ENCODE data around the gene OR51B4. TPM values are rescaled to one million over a fixed set of nuclear protein-coding genes. Genes with fewer than 3 reads are reported as not detected.

The OR51B4 gene
- total RNA-seq, 1 donor from 2014 or later = not detected

DNA sequence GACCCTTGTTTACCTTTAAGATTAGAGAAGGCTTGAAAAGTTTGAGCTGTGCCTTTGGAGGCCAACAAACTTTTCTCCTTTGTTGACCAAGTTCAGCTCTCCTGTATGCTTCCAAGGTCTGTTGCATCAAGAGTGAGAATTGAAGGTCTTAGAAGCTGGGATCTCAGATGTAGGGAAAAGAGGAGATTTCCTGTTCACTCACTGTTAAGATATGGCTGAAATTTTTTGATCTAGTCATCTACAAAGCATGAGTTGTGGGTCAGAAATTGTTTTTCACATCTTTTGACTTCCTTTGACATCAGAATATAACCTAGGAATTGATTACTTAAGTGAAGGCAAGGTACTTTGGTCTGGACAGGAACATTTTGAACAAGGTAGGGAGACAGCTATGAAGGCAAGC lies 12.1 kb downstream of the OR51B4 start:
- no peak for TF ChIP-seq EZH2phosphoT487 (IDR thresholded peaks at IDR 0.05)
- no peaks in the 10 kb centered on the region for H3F3A ChIP-seq (ENCODE audit: low read depth)
- no peaks in the 10 kb centered on the region for H3K79me2 ChIP-seq (ENCODE audit: low read depth)
- H3K9me3 Mint-ChIP-seq = no peaks in the 10 kb centered on the region
- no peak overlapping the region for H2AFZ ChIP-seq (replicated peaks)
- peaks cover 2% of the 10 kb centered on the region for H3K27me3 Mint-ChIP-seq (ENCODE audit: insufficient read depth, low read depth)
- no peak overlapping the region for H3K4me2 ChIP-seq
- H3K4me3 ChIP-seq = no peak overlapping the region
- no peak overlapping the region for H3K27ac Mint-ChIP-seq
- no peaks in the 10 kb centered on the region for H3K9me3 ChIP-seq (ENCODE audit: low read depth)
- no peak overlapping the region for H3K9ac ChIP-seq
- no peak overlapping the region for H3K4me3 Mint-ChIP-seq
- no peaks in the 10 kb centered on the region for H3K4me1 Mint-ChIP-seq
- H3K36me3 ChIP-seq = no peaks in the 10 kb centered on the region
- H3K4me1 ChIP-seq = no peaks in the 10 kb centered on the region
- no peaks in the 10 kb centered on the region for H4K20me1 ChIP-seq (ENCODE audit: low read depth)
- H3K36me3 Mint-ChIP-seq = no peaks in the 10 kb centered on the region
- H3K27me3 ChIP-seq = no peaks in the 10 kb centered on the region
- no peak for DNase-seq (ENCODE audit: low spot score)
- no peak overlapping the region for H3K27ac ChIP-seq

GRCh38 chr11:5288906-5289550 lies 12.7 kb downstream of the OR51B4 start:
- Histone ChIP-seq H3K36me3 (no peaks in the 10 kb centered on the region), H3K9ac (no peak overlapping the region), H3F3A (ENCODE audit: low read depth) (no peaks in the 10 kb centered on the region), H4K20me1 (ENCODE audit: low read depth) (no peaks in the 10 kb centered on the region), H2AFZ (replicated peaks) (no peak overlapping the region), H3K27me3 (no peaks in the 10 kb centered on the region), H3K79me2 (ENCODE audit: low read depth) (no peaks in the 10 kb centered on the region), H3K27ac (no peak overlapping the region), H3K9me3 (ENCODE audit: low read depth) (no peaks in the 10 kb centered on the region), H3K4me2 (no peak overlapping the region), H3K4me3 (no peak overlapping the region), H3K4me1 (no peaks in the 10 kb centered on the region)
- H3K4me3 Mint-ChIP-seq = no peak overlapping the region
- TF ChIP-seq EZH2phosphoT487 (IDR thresholded peaks at IDR 0.05) (no peak), CTCF (IDR thresholded peaks at IDR 0.05) (no peak), EZH2 (IDR thresholded peaks at IDR 0.05) (no peak)
- H3K4me1 Mint-ChIP-seq = no peaks in the 10 kb centered on the region
- no peak overlapping the region for H3K27ac Mint-ChIP-seq
- peaks cover 2% of the 10 kb centered on the region for H3K27me3 Mint-ChIP-seq (ENCODE audit: insufficient read depth, low read depth)
- H3K36me3 Mint-ChIP-seq = no peaks in the 10 kb centered on the region
- DNase-seq (ENCODE audit: low spot score) = no peak
- H3K9me3 Mint-ChIP-seq = no peaks in the 10 kb centered on the region

GRCh38 chr11:5288108-5288905 lies 13.4 kb downstream of the OR51B4 start:
- H2AFZ ChIP-seq (replicated peaks) = no peak overlapping the region
- H3K9ac ChIP-seq = no peak overlapping the region
- Mint-ChIP-seq H3K36me3 (no peaks in the 10 kb centered on the region), H3K9me3 (no peaks in the 10 kb centered on the region), H3K4me3 (no peak overlapping the region), H3K27ac (no peak overlapping the region), H3K4me1 (no peaks in the 10 kb centered on the region), H3K27me3 (ENCODE audit: insufficient read depth, low read depth) (peaks cover 2% of the 10 kb centered on the region)
- DNase-seq (ENCODE audit: low spot score) = no peak
- no peaks in the 10 kb centered on the region for H3K27me3 ChIP-seq
- TF ChIP-seq CTCF (IDR thresholded peaks at IDR 0.05) (no peak), EZH2 (IDR thresholded peaks at IDR 0.05) (no peak), EZH2phosphoT487 (IDR thresholded peaks at IDR 0.05) (no peak)
- no peaks in the 10 kb centered on the region for H3F3A ChIP-seq (ENCODE audit: low read depth)
- H4K20me1 ChIP-seq (ENCODE audit: low read depth) = no peaks in the 10 kb centered on the region
- no peak overlapping the region for H3K4me2 ChIP-seq
- no peaks in the 10 kb centered on the region for H3K79me2 ChIP-seq (ENCODE audit: low read depth)
- H3K4me1 ChIP-seq = no peaks in the 10 kb centered on the region
- no peaks in the 10 kb centered on the region for H3K9me3 ChIP-seq (ENCODE audit: low read depth)
- H3K4me3 ChIP-seq = no peak overlapping the region
- no peaks in the 10 kb centered on the region for H3K36me3 ChIP-seq
- no peak overlapping the region for H3K27ac ChIP-seq

- Histone ChIP-seq H3K9me3 (ENCODE audit: low read depth) (no peaks in the 10 kb centered on the region), H3F3A (ENCODE audit: low read depth) (no peaks in the 10 kb centered on the region), H4K20me1 (ENCODE audit: low read depth) (no peaks in the 10 kb centered on the region), H3K9ac (no peak overlapping the region), H3K4me1 (no peaks in the 10 kb centered on the region), H3K4me3 (no peak overlapping the region), H3K36me3 (no peaks in the 10 kb centered on the region), H3K79me2 (ENCODE audit: low read depth) (no peaks in the 10 kb centered on the region), H2AFZ (replicated peaks) (no peak overlapping the region), H3K27ac (no peak overlapping the region), H3K27me3 (no peaks in the 10 kb centered on the region), H3K4me2 (no peak overlapping the region)
- Mint-ChIP-seq H3K36me3 (no peaks in the 10 kb centered on the region), H3K27me3 (ENCODE audit: insufficient read depth, low read depth) (peaks cover 2% of the 10 kb centered on the region), H3K4me1 (no peaks in the 10 kb centered on the region), H3K4me3 (no peak overlapping the region), H3K9me3 (no peaks in the 10 kb centered on the region), H3K27ac (no peak overlapping the region)
- DNase-seq (ENCODE audit: low spot score) = no peak
- no peak for TF ChIP-seq EZH2 (IDR thresholded peaks at IDR 0.05)
- no peak for TF ChIP-seq CTCF (IDR thresholded peaks at IDR 0.05)
- no peak for TF ChIP-seq EZH2phosphoT487 (IDR thresholded peaks at IDR 0.05)
Observed at GRCh38 chr11:5286901-5287300, 14.8 kb downstream of the OR51B4 start.
